IMR-90 (cell line): ENCODE results near the gene PPARGC1A. TPM values are rescaled to one million over a fixed set of nuclear protein-coding genes. Genes with fewer than 3 reads are reported as not detected.

Experiments
- ATAC-seq: fragments of 200-7000 bp; cut with Tn5 transposase; 2 replicates; pipeline ENCODE4 v1.9.1; 2020; ENCODE audit warnings: low read depth, mild to moderate bottlenecking, moderate library complexity
- BruUV-seq: library from RNA; stranded (reverse); fragments of 400-500 nt; replicated peaks from 2 replicates; lab custom pipeline; 2021; lab: Mats Ljungman, UMichigan
- CTCF ChIA-PET: fragments of 300-600 bp; formaldehyde crosslinking; extraction: SDS; loops from one replicate; lab custom pipeline; 2021; ENCODE audit warnings: antibody characterized with exemption; lab: Yijun Ruan, JAX
- POLR2A ChIA-PET: fragments of 300-600 bp; sonication (Branson Sonifier 250); formaldehyde crosslinking; loops from one replicate; lab custom pipeline; 2022; ENCODE audit warnings: antibody characterized with exemption; ENCODE audit not compliant: unreplicated experiment; lab: Charles Lee
- DNase-seq: peaks from one replicate; pipeline ENCODE4 v3.0.0; 2013
- H2AFZ ChIP-seq: replicated peaks from 2 replicates; pipeline ENCODE3; 2013; ENCODE audit warnings: low read length, mild to moderate bottlenecking; ENCODE audit not compliant: poor library complexity
- H2AK5ac ChIP-seq: 2 replicates; pipeline ENCODE4 v1.6.1; 2013; ENCODE audit warnings: low read depth, low read length, inconsistent platforms
- H2AK9ac ChIP-seq: replicated peaks from 2 replicates; pipeline ENCODE3; 2013; ENCODE audit warnings: mild to moderate bottlenecking, low read depth, low read length, moderate library complexity; ENCODE audit not compliant: poor library complexity
- H2BK120ac ChIP-seq: 2 replicates; pipeline ENCODE4 v1.6.1; 2013; ENCODE audit warnings: low read depth, low read length, inconsistent platforms
- H2BK15ac ChIP-seq: 3 replicates; pipeline ENCODE4 v1.6.1; 2013; ENCODE audit warnings: low read depth, low read length, inconsistent platforms
- H2BK20ac ChIP-seq: 2 replicates; pipeline ENCODE4 v1.6.1; 2013; ENCODE audit warnings: low read depth, mild to moderate bottlenecking, inconsistent platforms, low read length, moderate library complexity
- H2BK5ac ChIP-seq: 2 replicates; pipeline ENCODE4 v1.6.1; 2013; ENCODE audit warnings: mild to moderate bottlenecking, low read depth, low read length, inconsistent platforms; ENCODE audit not compliant: poor library complexity, severe bottlenecking
- H3K14ac ChIP-seq: replicated peaks from 2 replicates; pipeline ENCODE4 v1.6.1; 2013; ENCODE audit warnings: low read depth, low read length, inconsistent platforms
- H3K18ac ChIP-seq: 2 replicates; pipeline ENCODE4 v1.6.1; 2013; ENCODE audit warnings: low read depth, low read length, control low read depth
- H3K23ac ChIP-seq: 2 replicates; pipeline ENCODE4 v1.6.1; 2013; ENCODE audit warnings: low read depth, low read length, inconsistent platforms
- H3K27ac ChIP-seq: 2 replicates; pipeline ENCODE4 v1.5.1; 2013; ENCODE audit warnings: mild to moderate bottlenecking, control low read depth, low read length; ENCODE audit not compliant: insufficient read depth
- H3K27me3 ChIP-seq: 2 replicates; pipeline ENCODE4 v1.6.1; 2013; ENCODE audit warnings: low read length; ENCODE audit not compliant: control insufficient read depth, insufficient read depth
- H3K36me3 ChIP-seq: 2 replicates; pipeline ENCODE4 v1.6.1; 2013; ENCODE audit warnings: low read length, mixed read lengths; ENCODE audit not compliant: control insufficient read depth, insufficient read depth
- H3K4ac ChIP-seq: 2 replicates; pipeline ENCODE4 v1.6.1; 2013; ENCODE audit warnings: low read depth, low read length, inconsistent platforms
- H3K4me1 ChIP-seq: 2 replicates; pipeline ENCODE4 v1.6.1; 2013; ENCODE audit warnings: low read length, mixed read lengths; ENCODE audit not compliant: control insufficient read depth, insufficient read depth
- H3K4me2 ChIP-seq: 2 replicates; pipeline ENCODE4 v1.6.1; 2013; ENCODE audit warnings: low read depth, mild to moderate bottlenecking, control low read depth, low read length, moderate library complexity
- H3K4me3 ChIP-seq: 2 replicates; pipeline ENCODE4 v1.5.1; 2013; ENCODE audit warnings: low read depth, mild to moderate bottlenecking, control low read depth, low read length, moderate library complexity; ENCODE audit not compliant: insufficient read depth
- H3K56ac ChIP-seq: 2 replicates; pipeline ENCODE4 v1.6.1; 2013; ENCODE audit warnings: low read length, inconsistent platforms; ENCODE audit not compliant: insufficient read depth; ENCODE audit errors: extremely low read depth
- H3K79me1 ChIP-seq, 2 experiments: 2 replicates each; pipeline ENCODE4 v1.6.1; 2013; ENCODE audit warnings: low read length in 2 of 2, inconsistent platforms in 1 of 2, low read depth in 1 of 2
- H3K9ac ChIP-seq: 2 replicates; pipeline ENCODE4 v1.6.1; 2013; ENCODE audit warnings: low read depth, low read length, control low read depth
- H3K9me1 ChIP-seq: 2 replicates; pipeline ENCODE4 v1.6.1; 2013; ENCODE audit warnings: low read length, inconsistent platforms; ENCODE audit not compliant: insufficient read depth
- H3K9me3 ChIP-seq: 2 replicates; pipeline ENCODE4 v1.6.1; 2013; ENCODE audit warnings: low read length; ENCODE audit not compliant: control insufficient read depth, insufficient read depth
- H4K20me1 ChIP-seq: 2 replicates; pipeline ENCODE4 v1.6.1; 2013; ENCODE audit warnings: low read length, inconsistent platforms; ENCODE audit not compliant: insufficient read depth
- H4K5ac ChIP-seq: 2 replicates; pipeline ENCODE4 v1.6.1; 2013; ENCODE audit warnings: mild to moderate bottlenecking, low read depth, low read length, control low read depth
- H4K8ac ChIP-seq, 2 experiments: 2 replicates each; pipeline ENCODE4 v1.6.1; 2013; ENCODE audit warnings: low read depth in 2 of 2, low read length in 2 of 2, control low read depth in 1 of 2, inconsistent platforms in 1 of 2
- H4K91ac ChIP-seq: 2 replicates; pipeline ENCODE4 v1.6.1; 2013; ENCODE audit warnings: low read depth, low read length, inconsistent platforms; ENCODE audit not compliant: insufficient read depth
- MAFK ChIP-seq: IDR thresholded peaks from 2 replicates; pipeline ENCODE4 v1.6.1; 2012; ENCODE audit warnings: low read depth, low read length, improper control_type of control experiment
- MAZ ChIP-seq: IDR thresholded peaks from 2 replicates; pipeline ENCODE4 v1.6.1; 2012; ENCODE audit warnings: low read depth, mild to moderate bottlenecking, low read length, improper control_type of control experiment, moderate library complexity, borderline replicate concordance
- NFE2L2 ChIP-seq: fragments of 150-350 bp; IDR thresholded peaks from 2 replicates; pipeline ENCODE4 v1.6.1; 2016; ENCODE audit warnings: low read depth, mild to moderate bottlenecking, low read length
- RAD21 ChIP-seq: IDR thresholded peaks from 2 replicates; pipeline ENCODE4 v1.6.1; 2012; ENCODE audit warnings: low read length, improper control_type of control experiment
- WGBS, 2 experiments: methylation state at CpG; one replicate each; pipeline versions ENCODE4 v1.1.5 to v1.1.7; 2013; ENCODE audit warnings: missing lambda C conversion rate in 2 of 2; ENCODE audit not compliant: insufficient read length in 1 of 2; ENCODE audit errors: extremely low coverage in 2 of 2; 5-methylcytosine and 5-hydroxymethylcytosine counted together
- dilution Hi-C: fragments of 300-500 bp; cut with HindIII; formaldehyde crosslinking; loops from one replicate; pipeline ENCODE4 v1.14.3; 2018; ENCODE audit warnings: low sequenced_read_pairs; ENCODE audit not compliant: unreplicated experiment
- in situ Hi-C: fragments of 300-500 bp; cut with MboI; formaldehyde crosslinking; loops from 3 replicates; pipeline ENCODE4 v1.14.3; 2019; ENCODE audit warnings: low sequenced_read_pairs, inconsistent platforms, mixed read lengths
- intact Hi-C: fragments of 100-400 bp; cut with micrococcal nuclease; formaldehyde crosslinking; loops from 2 replicates; pipeline ENCODE4 v1.10.0; 2022
- polyA plus RNA-seq, 3 experiments: library from polyadenylated mRNA; depleted of rRNA; stranded (reverse); fragments of >200 nt; gene quantifications; 2 replicates each; pipeline ENCODE4 v1.2.3, GENCODE V29; 2012; ENCODE audit warnings: low replicate concordance in 1 of 3
- total RNA-seq: library from RNA; depleted of rRNA; stranded (reverse); fragments of >200 nt; gene quantifications from 2 replicates; pipeline ENCODE4 v1.2.3, GENCODE V29; 2012

The PPARGC1A gene
- total and polyA plus RNA-seq, 2 of the 4 experiments (the other 2 are of a cell fraction): under 0.01 to 0.03 TPM

DNA sequence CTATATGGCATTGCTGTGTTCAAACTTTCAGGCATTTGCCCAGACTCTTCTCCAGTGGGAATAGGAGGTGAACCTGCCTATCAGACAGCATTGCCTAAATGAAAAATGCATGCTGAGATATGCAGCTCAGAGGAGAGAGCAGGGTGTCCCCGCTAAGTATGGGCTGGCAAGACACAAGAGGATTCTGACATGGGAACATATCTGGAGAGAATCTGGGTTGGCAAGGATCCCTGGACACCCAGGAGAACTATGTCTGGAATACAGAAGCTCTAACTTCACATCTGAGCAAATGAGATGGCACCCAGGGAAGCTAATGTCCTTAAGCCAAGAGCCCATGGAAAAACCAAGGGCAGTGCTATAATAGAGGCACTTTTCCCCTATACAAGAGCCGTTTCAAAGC is 18.4 kb downstream of the PPARGC1A start:
- Histone ChIP-seq H3K9ac (no peak overlapping the region), H3K23ac (no peak overlapping the region), H3K4me1 (no peaks in the 10 kb centered on the region), H4K8ac (no peak overlapping the region), H4K91ac (no peak overlapping the region), H3K9me1 (no peaks in the 10 kb centered on the region), H2AFZ (no peak overlapping the region), H3K79me1 (no peaks in the 10 kb centered on the region), H3K4ac (no peak overlapping the region), H3K4me2 (no peak overlapping the region), H3K27me3 (peaks cover 10% of the 10 kb centered on the region), H3K9me3 (no peaks in the 10 kb centered on the region), H4K5ac (no peak overlapping the region), H4K20me1 (no peaks in the 10 kb centered on the region), H3K56ac (no peak overlapping the region), H2BK20ac (no peak overlapping the region), H3K4me3 (no peak overlapping the region), H2BK5ac (no peak overlapping the region), H2AK5ac (no peak overlapping the region), H2BK120ac (no peak overlapping the region), H2AK9ac (no peak overlapping the region), H3K18ac (no peak overlapping the region), H3K27ac (no peak overlapping the region), H2BK15ac (no peak overlapping the region), H3K36me3 (no peaks in the 10 kb centered on the region), H3K14ac (no peak overlapping the region)
- WGBS, 2 experiments: no CpG with 5 or more reads among the region's 2 CpGs
- POLR2A ChIA-PET: no interaction called here
- dilution Hi-C loops: no loop called here
- no peak for TF ChIP-seq RAD21
- no peak for TF ChIP-seq MAFK
- TF ChIP-seq NFE2L2: no peak
- no peak for TF ChIP-seq MAZ
- ATAC-seq (no peak), DNase-seq (no peak)
- intact Hi-C loops: no loop called here
- in situ Hi-C loops: no loop called here
- CTCF ChIA-PET: interaction anchor here (0.5 to 0.7 kb wide), 2 partner anchors 38 to 141 kb away, joined by 3 to 4 read pairs; no protein-coding TSS in a partner anchor
- no TSS peak for BruUV-seq
